HepG2 (cell line): ENCODE data around the gene SNED1. TPM values are rescaled to one million over a fixed set of nuclear protein-coding genes. Genes with fewer than 3 reads are reported as not detected.
A peak's percentile ranks its signal among the peaks of the same experiment; 100 is the strongest.

Source experiments
- GTF2F1 ChIP-seq: fragments of 150-350 bp; IDR thresholded peaks from 2 replicates; pipeline ENCODE4 v1.6.1; 2014; ENCODE audit warnings: low read length
- HCFC1 ChIP-seq: fragments of 150-350 bp; IDR thresholded peaks from 2 replicates; pipeline ENCODE4 v1.6.1; 2014; ENCODE audit warnings: low read depth, low read length
- MXI1 ChIP-seq: IDR thresholded peaks from 3 replicates; pipeline ENCODE4 v1.6.1; 2012; ENCODE audit warnings: low read depth, low read length, inconsistent platforms, borderline replicate concordance
- NCOR1 ChIP-seq: fragments of 200-600 bp; sonication (generic); IDR thresholded peaks from 2 replicates; pipeline ENCODE4 v1.7.0; 2017; ENCODE audit warnings: antibody characterized with exemption, low read length, borderline replicate concordance
- RFXAP ChIP-seq: sonication (generic); formaldehyde crosslinking; IDR thresholded peaks from 2 replicates; pipeline ENCODE4 v1.4.0; 2020; ENCODE audit warnings: missing genetic modification reagents, borderline replicate concordance
- TBX2 ChIP-seq: sonication (generic); formaldehyde crosslinking; IDR thresholded peaks from 2 replicates; pipeline ENCODE4 v1.5.0; 2020; ENCODE audit warnings: missing genetic modification reagents, mild to moderate bottlenecking, borderline replicate concordance
- ZNF343 ChIP-seq: sonication (generic); formaldehyde crosslinking; IDR thresholded peaks from 2 replicates; pipeline ENCODE4 v1.4.0; 2020; ENCODE audit warnings: mild to moderate bottlenecking, missing genetic modification reagents
- polyA plus RNA-seq, 8 experiments: library from polyadenylated mRNA; depleted of rRNA in 3 of 8; stranded (reverse) in 7 of 8; unstranded in 1 of 8; fragments of >200 nt; fragmentation: Illumina TruSeq in 4 of 8; extraction: Trizol in 4 of 8; gene quantifications; 2 replicates each; pipeline versions ENCODE4 v1.2.1 to v1.2.3, GENCODE V29; 2011 to 2016; ENCODE audit warnings: low read depth in 4 of 8, missing spikeins in 1 of 8, mixed read lengths in 1 of 8; ENCODE audit not compliant: insufficient read depth in 1 of 8
- total RNA-seq, 5 experiments: library from RNA; depleted of rRNA; stranded (reverse); fragments of >200 nt; fragmentation: Illumina TruSeq; extraction: Trizol; gene quantifications; 2 replicates each; pipeline ENCODE4 v1.2.3, GENCODE V29; 2016; ENCODE audit warnings: low read depth in 1 of 5
- TF ChIP-seq, protein P1 (sequence below): sonication (generic); formaldehyde crosslinking; IDR thresholded peaks from 2 replicates; pipeline ENCODE4 v1.5.1; 2020; ENCODE audit warnings: missing genetic modification reagents, mild to moderate bottlenecking, borderline replicate concordance
- TF ChIP-seq, protein P2 (sequence below): sonication (generic); formaldehyde crosslinking; IDR thresholded peaks from 2 replicates; pipeline ENCODE4 v1.5.0; 2020; ENCODE audit warnings: mild to moderate bottlenecking, missing genetic modification reagents
- TF ChIP-seq, protein P3 (sequence below): sonication (generic); formaldehyde crosslinking; IDR thresholded peaks from 2 replicates; pipeline ENCODE4 v1.4.0; 2020; ENCODE audit warnings: missing genetic modification reagents, borderline replicate concordance
- TF ChIP-seq, protein P4 (sequence below): sonication (generic); formaldehyde crosslinking; IDR thresholded peaks from 2 replicates; pipeline ENCODE4 v1.4.0; 2020; ENCODE audit warnings: missing genetic modification reagents, mild to moderate bottlenecking, borderline replicate concordance
- TF ChIP-seq, protein P5 (sequence below): IDR thresholded peaks from 2 replicates; pipeline ENCODE4 v1.6.1; 2016; ENCODE audit warnings: mild to moderate bottlenecking
- TF ChIP-seq, protein P6 (sequence below): sonication (generic); formaldehyde crosslinking; IDR thresholded peaks from 2 replicates; pipeline ENCODE4 v1.4.0; 2020; ENCODE audit warnings: missing genetic modification reagents

The SNED1 gene
- total and polyA plus RNA-seq, 2 of the 13 experiments (the other 11 are each of a cell fraction or from before 2014, with no cell fraction given) = 0.15 to 0.65 TPM

DNA sequence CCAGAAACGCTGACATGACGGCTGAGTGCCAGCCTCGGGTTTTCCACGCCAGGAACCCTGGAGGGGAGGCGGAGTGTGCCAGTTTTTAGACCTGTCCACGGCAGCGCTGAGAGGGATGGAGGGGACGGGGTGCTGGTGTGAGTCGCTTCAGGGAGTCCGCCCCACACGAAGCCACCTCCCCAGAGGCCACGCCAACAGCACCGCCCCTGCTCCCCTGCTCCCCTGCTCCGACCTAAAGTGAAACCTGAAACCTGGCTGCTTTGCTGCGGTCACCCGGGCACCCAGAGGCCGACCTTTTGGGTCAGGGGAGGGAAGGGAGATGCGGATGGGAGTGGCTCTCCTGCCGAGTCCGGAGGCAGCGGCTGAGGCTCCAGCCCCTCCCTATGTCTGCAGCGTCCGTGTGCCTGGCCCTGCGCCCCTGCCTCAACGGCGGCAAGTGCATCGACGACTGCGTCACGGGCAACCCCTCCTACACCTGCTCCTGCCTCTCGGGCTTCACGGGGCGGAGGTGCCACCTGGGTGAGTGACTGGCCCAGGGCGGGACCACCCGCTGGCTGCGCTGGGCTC lies 38.1 kb downstream of the SNED1 start (continued):
- TF ChIP-seq, protein P1, sequence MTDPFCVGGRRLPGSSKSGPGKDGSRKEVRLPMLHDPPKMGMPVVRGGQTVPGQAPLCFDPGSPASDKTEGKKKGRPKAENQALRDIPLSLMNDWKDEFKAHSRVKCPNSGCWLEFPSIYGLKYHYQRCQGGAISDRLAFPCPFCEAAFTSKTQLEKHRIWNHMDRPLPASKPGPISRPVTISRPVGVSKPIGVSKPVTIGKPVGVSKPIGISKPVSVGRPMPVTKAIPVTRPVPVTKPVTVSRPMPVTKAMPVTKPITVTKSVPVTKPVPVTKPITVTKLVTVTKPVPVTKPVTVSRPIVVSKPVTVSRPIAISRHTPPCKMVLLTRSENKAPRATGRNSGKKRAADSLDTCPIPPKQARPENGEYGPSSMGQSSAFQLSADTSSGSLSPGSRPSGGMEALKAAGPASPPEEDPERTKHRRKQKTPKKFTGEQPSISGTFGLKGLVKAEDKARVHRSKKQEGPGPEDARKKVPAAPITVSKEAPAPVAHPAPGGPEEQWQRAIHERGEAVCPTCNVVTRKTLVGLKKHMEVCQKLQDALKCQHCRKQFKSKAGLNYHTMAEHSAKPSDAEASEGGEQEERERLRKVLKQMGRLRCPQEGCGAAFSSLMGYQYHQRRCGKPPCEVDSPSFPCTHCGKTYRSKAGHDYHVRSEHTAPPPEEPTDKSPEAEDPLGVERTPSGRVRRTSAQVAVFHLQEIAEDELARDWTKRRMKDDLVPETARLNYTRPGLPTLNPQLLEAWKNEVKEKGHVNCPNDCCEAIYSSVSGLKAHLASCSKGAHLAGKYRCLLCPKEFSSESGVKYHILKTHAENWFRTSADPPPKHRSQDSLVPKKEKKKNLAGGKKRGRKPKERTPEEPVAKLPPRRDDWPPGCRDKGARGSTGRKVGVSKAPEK (CRISPR knock-in tag) = no peak
- TF ChIP-seq TBX2 (CRISPR knock-in tag) = 0 out of 2 replicates have a peak, but pooled peaks have one; percentile 15
- TF ChIP-seq GTF2F1 = no peak
- TF ChIP-seq, protein P2, sequence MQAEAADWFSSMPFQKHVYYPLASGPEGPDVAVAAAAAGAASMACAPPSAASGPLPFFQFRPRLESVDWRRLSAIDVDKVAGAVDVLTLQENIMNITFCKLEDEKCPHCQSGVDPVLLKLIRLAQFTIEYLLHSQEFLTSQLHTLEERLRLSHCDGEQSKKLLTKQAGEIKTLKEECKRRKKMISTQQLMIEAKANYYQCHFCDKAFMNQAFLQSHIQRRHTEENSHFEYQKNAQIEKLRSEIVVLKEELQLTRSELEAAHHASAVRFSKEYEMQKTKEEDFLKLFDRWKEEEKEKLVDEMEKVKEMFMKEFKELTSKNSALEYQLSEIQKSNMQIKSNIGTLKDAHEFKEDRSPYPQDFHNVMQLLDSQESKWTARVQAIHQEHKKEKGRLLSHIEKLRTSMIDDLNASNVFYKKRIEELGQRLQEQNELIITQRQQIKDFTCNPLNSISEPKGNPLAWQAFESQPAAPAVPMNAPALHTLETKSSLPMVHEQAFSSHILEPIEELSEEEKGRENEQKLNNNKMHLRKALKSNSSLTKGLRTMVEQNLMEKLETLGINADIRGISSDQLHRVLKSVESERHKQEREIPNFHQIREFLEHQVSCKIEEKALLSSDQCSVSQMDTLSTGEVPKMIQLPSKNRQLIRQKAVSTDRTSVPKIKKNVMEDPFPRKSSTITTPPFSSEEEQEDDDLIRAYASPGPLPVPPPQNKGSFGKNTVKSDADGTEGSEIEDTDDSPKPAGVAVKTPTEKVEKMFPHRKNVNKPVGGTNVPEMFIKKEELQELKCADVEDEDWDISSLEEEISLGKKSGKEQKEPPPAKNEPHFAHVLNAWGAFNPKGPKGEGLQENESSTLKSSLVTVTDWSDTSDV (CRISPR knock-in tag) = no peak
- TF ChIP-seq ZNF343 (CRISPR knock-in tag) = no peak
- no peak for TF ChIP-seq NCOR1
- TF ChIP-seq, protein P3, sequence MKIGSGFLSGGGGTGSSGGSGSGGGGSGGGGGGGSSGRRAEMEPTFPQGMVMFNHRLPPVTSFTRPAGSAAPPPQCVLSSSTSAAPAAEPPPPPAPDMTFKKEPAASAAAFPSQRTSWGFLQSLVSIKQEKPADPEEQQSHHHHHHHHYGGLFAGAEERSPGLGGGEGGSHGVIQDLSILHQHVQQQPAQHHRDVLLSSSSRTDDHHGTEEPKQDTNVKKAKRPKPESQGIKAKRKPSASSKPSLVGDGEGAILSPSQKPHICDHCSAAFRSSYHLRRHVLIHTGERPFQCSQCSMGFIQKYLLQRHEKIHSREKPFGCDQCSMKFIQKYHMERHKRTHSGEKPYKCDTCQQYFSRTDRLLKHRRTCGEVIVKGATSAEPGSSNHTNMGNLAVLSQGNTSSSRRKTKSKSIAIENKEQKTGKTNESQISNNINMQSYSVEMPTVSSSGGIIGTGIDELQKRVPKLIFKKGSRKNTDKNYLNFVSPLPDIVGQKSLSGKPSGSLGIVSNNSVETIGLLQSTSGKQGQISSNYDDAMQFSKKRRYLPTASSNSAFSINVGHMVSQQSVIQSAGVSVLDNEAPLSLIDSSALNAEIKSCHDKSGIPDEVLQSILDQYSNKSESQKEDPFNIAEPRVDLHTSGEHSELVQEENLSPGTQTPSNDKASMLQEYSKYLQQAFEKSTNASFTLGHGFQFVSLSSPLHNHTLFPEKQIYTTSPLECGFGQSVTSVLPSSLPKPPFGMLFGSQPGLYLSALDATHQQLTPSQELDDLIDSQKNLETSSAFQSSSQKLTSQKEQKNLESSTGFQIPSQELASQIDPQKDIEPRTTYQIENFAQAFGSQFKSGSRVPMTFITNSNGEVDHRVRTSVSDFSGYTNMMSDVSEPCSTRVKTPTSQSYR (CRISPR knock-in tag) = no peak
- no peak for TF ChIP-seq RFXAP (CRISPR knock-in tag)
- TF ChIP-seq, protein P4, sequence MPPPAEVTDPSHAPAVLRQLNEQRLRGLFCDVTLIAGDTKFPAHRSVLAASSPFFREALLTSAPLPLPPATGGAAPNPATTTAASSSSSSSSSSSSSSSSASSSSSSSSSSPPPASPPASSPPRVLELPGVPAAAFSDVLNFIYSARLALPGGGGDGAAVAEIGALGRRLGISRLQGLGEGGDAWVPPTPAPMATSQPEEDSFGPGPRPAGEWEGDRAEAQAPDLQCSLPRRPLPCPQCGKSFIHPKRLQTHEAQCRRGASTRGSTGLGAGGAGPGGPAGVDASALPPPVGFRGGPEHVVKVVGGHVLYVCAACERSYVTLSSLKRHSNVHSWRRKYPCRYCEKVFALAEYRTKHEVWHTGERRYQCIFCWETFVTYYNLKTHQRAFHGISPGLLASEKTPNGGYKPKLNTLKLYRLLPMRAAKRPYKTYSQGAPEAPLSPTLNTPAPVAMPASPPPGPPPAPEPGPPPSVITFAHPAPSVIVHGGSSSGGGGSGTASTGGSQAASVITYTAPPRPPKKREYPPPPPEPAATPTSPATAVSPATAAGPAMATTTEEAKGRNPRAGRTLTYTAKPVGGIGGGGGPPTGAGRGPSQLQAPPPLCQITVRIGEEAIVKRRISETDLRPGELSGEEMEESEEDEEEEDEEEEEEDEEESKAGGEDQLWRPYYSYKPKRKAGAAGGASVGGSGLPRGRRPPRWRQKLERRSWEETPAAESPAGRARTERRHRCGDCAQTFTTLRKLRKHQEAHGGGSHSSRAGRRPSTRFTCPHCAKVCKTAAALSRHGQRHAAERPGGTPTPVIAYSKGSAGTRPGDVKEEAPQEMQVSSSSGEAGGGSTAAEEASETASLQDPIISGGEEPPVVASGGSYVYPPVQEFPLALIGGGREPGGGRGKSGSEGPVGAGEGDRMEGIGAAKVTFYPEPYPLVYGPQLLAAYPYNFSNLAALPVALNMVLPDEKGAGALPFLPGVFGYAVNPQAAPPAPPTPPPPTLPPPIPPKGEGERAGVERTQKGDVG = no peak
- no peak for TF ChIP-seq MXI1
- TF ChIP-seq HCFC1 = no peak
- TF ChIP-seq, protein P5, sequence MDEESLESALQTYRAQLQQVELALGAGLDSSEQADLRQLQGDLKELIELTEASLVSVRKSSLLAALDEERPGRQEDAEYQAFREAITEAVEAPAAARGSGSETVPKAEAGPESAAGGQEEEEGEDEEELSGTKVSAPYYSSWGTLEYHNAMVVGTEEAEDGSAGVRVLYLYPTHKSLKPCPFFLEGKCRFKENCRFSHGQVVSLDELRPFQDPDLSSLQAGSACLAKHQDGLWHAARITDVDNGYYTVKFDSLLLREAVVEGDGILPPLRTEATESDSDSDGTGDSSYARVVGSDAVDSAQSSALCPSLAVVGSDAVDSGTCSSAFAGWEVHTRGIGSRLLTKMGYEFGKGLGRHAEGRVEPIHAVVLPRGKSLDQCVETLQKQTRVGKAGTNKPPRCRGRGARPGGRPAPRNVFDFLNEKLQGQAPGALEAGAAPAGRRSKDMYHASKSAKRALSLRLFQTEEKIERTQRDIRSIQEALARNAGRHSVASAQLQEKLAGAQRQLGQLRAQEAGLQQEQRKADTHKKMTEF (CRISPR knock-in tag) = no peak
- TF ChIP-seq, protein P6, sequence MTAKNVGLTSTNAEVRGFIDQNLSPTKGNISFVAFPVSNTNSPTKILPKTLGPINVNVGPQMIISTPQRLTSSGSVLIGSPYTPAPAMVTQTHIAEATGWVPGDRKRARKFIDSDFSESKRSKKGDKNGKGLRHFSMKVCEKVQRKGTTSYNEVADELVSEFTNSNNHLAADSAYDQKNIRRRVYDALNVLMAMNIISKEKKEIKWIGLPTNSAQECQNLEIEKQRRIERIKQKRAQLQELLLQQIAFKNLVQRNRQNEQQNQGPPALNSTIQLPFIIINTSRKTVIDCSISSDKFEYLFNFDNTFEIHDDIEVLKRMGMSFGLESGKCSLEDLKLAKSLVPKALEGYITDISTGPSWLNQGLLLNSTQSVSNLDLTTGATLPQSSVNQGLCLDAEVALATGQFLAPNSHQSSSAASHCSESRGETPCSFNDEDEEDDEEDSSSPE (CRISPR knock-in tag) = no peak
